Neural cell (in vitro differentiated cells): ENCODE measurements around the gene GRM5. TPM values are rescaled to one million over a fixed set of nuclear protein-coding genes. Genes with fewer than 3 reads are reported as not detected.

Experiments
- H2AFZ ChIP-seq: fragments of 200-600, 300-800 bp; sonication (generic), shearing (Covaris generic); 2 replicates; pipeline ENCODE4 v1.6.0; 2014; ENCODE audit warnings: low read depth, mild to moderate bottlenecking, antibody characterized with exemption, low read length, moderate library complexity
- H3F3A ChIP-seq: fragments of 200-600 bp; shearing (Covaris generic); 2 replicates; pipeline ENCODE4 v1.6.1; 2016; ENCODE audit warnings: mild to moderate bottlenecking, moderate library complexity, mixed read lengths, antibody characterized with exemption, low read length; ENCODE audit not compliant: insufficient read depth, poor library complexity, severe bottlenecking
- H3K27ac ChIP-seq: fragments of 200-600, 300-800 bp; sonication (generic), shearing (Covaris generic); 2 replicates; pipeline ENCODE4 v1.5.1; 2014; ENCODE audit warnings: mild to moderate bottlenecking, low read length, moderate library complexity
- H3K27me3 ChIP-seq: fragments of 300-800, 200-600 bp; sonication (generic), shearing (Covaris generic); 2 replicates; pipeline ENCODE4 v1.6.0; 2014; ENCODE audit warnings: mild to moderate bottlenecking, low read depth, low read length, moderate library complexity; ENCODE audit not compliant: insufficient read depth
- H3K36me3 ChIP-seq: fragments of 300-800, 200-600 bp; sonication (generic), shearing (Covaris generic); 2 replicates; pipeline ENCODE4 v1.5.1; 2014; ENCODE audit warnings: mild to moderate bottlenecking, antibody characterized with exemption, low read length, moderate library complexity; ENCODE audit not compliant: insufficient read depth
- H3K4me2 ChIP-seq: fragments of 300-800, 200-600 bp; sonication (generic), shearing (Covaris generic); 2 replicates; pipeline ENCODE4 v1.6.0; 2014; ENCODE audit warnings: mild to moderate bottlenecking, low read length
- H3K4me3 ChIP-seq: fragments of 300-800, 200-600 bp; sonication (generic), shearing (Covaris generic); 2 replicates; pipeline ENCODE4 v1.5.1; 2014; ENCODE audit warnings: mild to moderate bottlenecking, low read length, moderate library complexity
- H3K79me2 ChIP-seq: fragments of 200-600 bp; shearing (Covaris generic); replicated peaks from 2 replicates; pipeline ENCODE4 v1.6.0; 2014; ENCODE audit warnings: mild to moderate bottlenecking, low read length, moderate library complexity; ENCODE audit not compliant: insufficient read depth
- H3K9ac ChIP-seq: fragments of 300-800, 200-600 bp; sonication (generic), shearing (Covaris generic); 2 replicates; pipeline ENCODE4 v1.6.1; 2016; ENCODE audit warnings: mild to moderate bottlenecking, low read length, mixed read lengths
- H3K9me2 ChIP-seq: fragments of 200-600 bp; shearing (Covaris generic); 2 replicates; pipeline ENCODE4 v1.6.1; 2016; ENCODE audit warnings: mild to moderate bottlenecking, low read length, mixed read lengths; ENCODE audit not compliant: insufficient read depth
- H3K9me3 ChIP-seq: fragments of 200-600, 300-800 bp; sonication (generic), shearing (Covaris generic); 2 replicates; pipeline ENCODE4 v1.6.1; 2016; ENCODE audit warnings: mild to moderate bottlenecking, mixed run types, low read length, moderate library complexity, mixed read lengths
- H4K20me1 ChIP-seq: fragments of 200-600 bp; shearing (Covaris generic); 2 replicates; pipeline ENCODE4 v1.6.1; 2016; ENCODE audit warnings: mild to moderate bottlenecking, mixed run types; ENCODE audit not compliant: insufficient read depth
- CTCF ChIP-seq: fragments of 450-650 bp; IDR thresholded peaks from 2 replicates; pipeline ENCODE4 v1.5.1; 2014; ENCODE audit warnings: antibody characterized with exemption, mild to moderate bottlenecking, moderate library complexity; ENCODE audit not compliant: poor library complexity, severe bottlenecking
- EP300 ChIP-seq: fragments of 450-650 bp; conservative IDR thresholded peaks from 2 replicates; pipeline ENCODE4 v1.6.1; 2014; ENCODE audit warnings: antibody characterized with exemption, mild to moderate bottlenecking, moderate library complexity; ENCODE audit not compliant: poor library complexity, severe bottlenecking
- EZH2 ChIP-seq: fragments of 200-600, 300-800 bp; shearing (Covaris generic), sonication (generic); IDR thresholded peaks from 2 replicates; pipeline ENCODE4 v1.6.1; 2014; ENCODE audit warnings: antibody characterized with exemption, low read length, borderline replicate concordance, mild to moderate bottlenecking; ENCODE audit not compliant: insufficient read depth, poor library complexity, severe bottlenecking
- MXI1 ChIP-seq: fragments of 450-650 bp; conservative IDR thresholded peaks from 2 replicates; pipeline ENCODE4 v1.6.1; 2014; ENCODE audit warnings: antibody characterized with exemption, mild to moderate bottlenecking; ENCODE audit not compliant: poor library complexity, severe bottlenecking
- POLR2AphosphoS5 ChIP-seq: IDR thresholded peaks from 2 replicates; pipeline ENCODE4 v1.6.1; 2012
- RAD21 ChIP-seq: fragments of 450-650 bp; conservative IDR thresholded peaks from 2 replicates; pipeline ENCODE4 v1.6.1; 2014; ENCODE audit warnings: antibody characterized with exemption, mild to moderate bottlenecking, moderate library complexity
- REST ChIP-seq: IDR thresholded peaks from 2 replicates; pipeline ENCODE4 v1.6.1; 2012; ENCODE audit warnings: borderline replicate concordance
- SMC3 ChIP-seq: fragments of 450-650 bp; conservative IDR thresholded peaks from 2 replicates; pipeline ENCODE4 v1.6.1; 2014; ENCODE audit warnings: antibody characterized with exemption, mild to moderate bottlenecking, moderate library complexity; ENCODE audit not compliant: poor library complexity
- TAF1 ChIP-seq: IDR thresholded peaks from 2 replicates; pipeline ENCODE4 v1.6.1; 2012; ENCODE audit warnings: low read depth
- polyA plus RNA-seq: library from polyadenylated mRNA; depleted of rRNA; stranded (reverse); fragments of >200 nt; gene quantifications from 2 replicates; pipeline ENCODE4 v1.2.3, GENCODE V29; 2014

The GRM5 gene
- polyA plus RNA-seq, 1 donor from 2014 or later = 11.8 TPM

- TF ChIP-seq TAF1 = no peak
- no peak for TF ChIP-seq CTCF
- TF ChIP-seq RAD21 = no peak
- TF ChIP-seq SMC3 = no peak
- TF ChIP-seq MXI1 = no peak
- no peak for TF ChIP-seq EP300
- TF ChIP-seq EZH2 = no peak
- TF ChIP-seq POLR2AphosphoS5 = no peak
- no peak for TF ChIP-seq REST
- Histone ChIP-seq H3K4me3 (no peak overlapping the region), H3K36me3 (no peaks in the 10 kb centered on the region), H3K9me3 (no peaks in the 10 kb centered on the region), H3K4me2 (no peak overlapping the region), H3K79me2 (no peaks in the 10 kb centered on the region), H3K9me2 (no peaks in the 10 kb centered on the region), H4K20me1 (no peaks in the 10 kb centered on the region), H3K27me3 (no peaks in the 10 kb centered on the region), H3K9ac (no peak overlapping the region), H3F3A (no peaks in the 10 kb centered on the region), H3K27ac (no peak overlapping the region), H2AFZ (no peak overlapping the region)
Observed at GRCh38 chr11:88489030-88489429, 576.8 kb downstream of the GRM5 start.

- Histone ChIP-seq H3K9ac (no peak overlapping the region), H3K9me2 (no peaks in the 10 kb centered on the region), H3K4me3 (no peak overlapping the region), H3K27ac (no peak overlapping the region), H3K79me2 (no peaks in the 10 kb centered on the region), H3K36me3 (no peaks in the 10 kb centered on the region), H3K9me3 (no peaks in the 10 kb centered on the region), H2AFZ (no peak overlapping the region), H3K4me2 (no peak overlapping the region), H3K27me3 (no peaks in the 10 kb centered on the region), H4K20me1 (no peaks in the 10 kb centered on the region), H3F3A (no peaks in the 10 kb centered on the region)
- no peak for TF ChIP-seq REST
- no peak for TF ChIP-seq RAD21
- no peak for TF ChIP-seq MXI1
- TF ChIP-seq POLR2AphosphoS5 = no peak
- no peak for TF ChIP-seq SMC3
- TF ChIP-seq TAF1 = no peak
- no peak for TF ChIP-seq EP300
Observed at GRCh38 chr11:88487646-88488045, 578.1 kb downstream of the GRM5 start.
